Glomerular visceral epithelial cell (primary cell): ENCODE measurements around the gene KCNB1.

Experiments used
- DNase-seq: peaks from one replicate; pipeline ENCODE4 v3.0.0-alpha.2; 2016; ENCODE audit errors: extremely low spot score

Gene KCNB1

DNA sequence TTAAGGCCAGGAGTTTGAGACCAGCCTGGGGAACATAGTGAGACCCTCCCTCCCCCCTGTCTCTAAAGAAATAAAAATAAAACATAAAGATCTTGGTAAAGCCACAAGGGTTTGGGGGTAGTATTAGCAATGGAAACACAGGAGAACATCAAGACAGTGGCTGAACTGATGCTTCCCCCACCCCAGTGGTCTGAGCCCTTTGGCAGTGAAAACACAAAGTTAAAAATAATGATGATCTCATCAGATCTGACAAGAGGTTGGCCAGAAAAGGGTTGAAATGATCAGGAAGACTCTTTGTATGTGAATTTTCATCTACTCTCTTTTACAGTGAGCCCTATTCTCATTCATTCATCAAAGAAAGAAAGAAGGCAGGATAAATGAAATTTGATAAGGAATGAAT is 93.7 kb downstream of the KCNB1 start:
- no peak for DNase-seq

DNA sequence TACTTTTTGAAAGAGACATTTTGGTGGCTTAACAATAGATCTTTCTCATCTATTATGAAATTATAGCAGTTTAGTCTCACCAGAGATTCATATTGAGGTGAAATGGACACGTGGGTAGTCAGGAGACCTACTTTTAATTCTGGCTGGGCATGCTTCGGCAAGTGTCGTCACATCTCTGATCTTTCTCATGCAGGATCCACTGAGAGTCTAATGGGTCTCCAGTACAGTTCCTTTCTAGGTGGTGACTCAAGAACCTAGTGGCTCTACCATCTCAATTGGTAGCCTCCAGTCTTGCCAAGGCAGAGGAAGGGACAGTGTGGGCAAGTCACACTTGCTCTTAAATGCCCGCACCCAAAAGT is 94.9 kb downstream of the KCNB1 start:
- DNase-seq: no peak

DNA sequence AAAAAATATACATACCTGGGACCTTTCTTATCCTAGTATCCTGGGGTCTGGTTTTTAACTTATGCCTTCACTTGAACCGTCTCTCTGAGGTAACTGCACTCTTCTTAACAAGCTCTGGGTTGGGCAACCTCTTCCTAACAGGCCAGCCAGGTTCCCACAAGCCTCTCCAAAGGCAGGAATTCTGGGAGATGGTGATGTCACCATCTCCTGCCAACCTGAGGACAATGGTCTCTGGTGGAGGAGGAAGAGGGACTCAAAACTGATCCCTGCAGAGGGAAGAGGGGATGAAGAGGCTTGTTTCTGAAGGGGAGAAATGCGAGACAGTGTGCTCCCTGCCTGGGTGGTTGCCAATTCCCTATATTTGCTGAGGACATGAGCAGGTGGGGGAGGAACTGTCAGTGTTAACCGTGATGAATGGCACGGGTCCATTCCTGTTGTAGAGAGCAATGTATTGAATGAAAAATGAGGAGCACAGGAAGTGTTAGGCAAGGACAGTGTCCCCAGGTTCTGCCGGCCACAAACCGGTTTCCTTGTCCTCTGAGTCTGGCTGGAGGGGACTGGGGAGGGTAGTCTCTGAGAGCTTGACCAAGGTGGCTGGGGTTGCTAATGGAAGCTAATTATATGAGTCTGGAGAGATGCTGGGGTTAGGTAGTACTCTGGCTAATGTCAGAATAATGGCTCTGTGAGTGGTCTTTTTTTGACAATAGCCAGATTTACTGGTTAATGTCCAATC is 95.5 kb downstream of the KCNB1 start:
- DNase-seq: no peak

DNA sequence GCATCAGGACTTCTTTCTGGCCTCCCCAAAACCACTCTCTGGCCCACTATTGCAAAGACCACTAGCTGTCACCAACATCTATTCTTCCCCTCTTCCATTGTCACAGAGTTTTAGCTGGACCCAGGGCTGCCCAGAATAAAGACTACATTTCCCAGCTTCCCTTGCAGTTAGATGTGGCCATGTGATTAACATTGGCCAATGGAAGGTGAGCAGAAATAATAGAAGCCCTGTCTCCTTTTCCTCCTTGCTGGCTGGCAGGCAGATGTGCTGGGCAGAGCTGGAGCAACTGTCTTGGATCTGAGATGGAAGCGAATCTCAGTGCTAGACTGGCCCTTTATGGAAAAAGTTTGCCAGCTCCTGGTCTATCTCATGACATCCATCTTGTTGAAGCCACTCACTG is 97.0 kb downstream of the KCNB1 start:
- DNase-seq: peak; percentile 20

DNA sequence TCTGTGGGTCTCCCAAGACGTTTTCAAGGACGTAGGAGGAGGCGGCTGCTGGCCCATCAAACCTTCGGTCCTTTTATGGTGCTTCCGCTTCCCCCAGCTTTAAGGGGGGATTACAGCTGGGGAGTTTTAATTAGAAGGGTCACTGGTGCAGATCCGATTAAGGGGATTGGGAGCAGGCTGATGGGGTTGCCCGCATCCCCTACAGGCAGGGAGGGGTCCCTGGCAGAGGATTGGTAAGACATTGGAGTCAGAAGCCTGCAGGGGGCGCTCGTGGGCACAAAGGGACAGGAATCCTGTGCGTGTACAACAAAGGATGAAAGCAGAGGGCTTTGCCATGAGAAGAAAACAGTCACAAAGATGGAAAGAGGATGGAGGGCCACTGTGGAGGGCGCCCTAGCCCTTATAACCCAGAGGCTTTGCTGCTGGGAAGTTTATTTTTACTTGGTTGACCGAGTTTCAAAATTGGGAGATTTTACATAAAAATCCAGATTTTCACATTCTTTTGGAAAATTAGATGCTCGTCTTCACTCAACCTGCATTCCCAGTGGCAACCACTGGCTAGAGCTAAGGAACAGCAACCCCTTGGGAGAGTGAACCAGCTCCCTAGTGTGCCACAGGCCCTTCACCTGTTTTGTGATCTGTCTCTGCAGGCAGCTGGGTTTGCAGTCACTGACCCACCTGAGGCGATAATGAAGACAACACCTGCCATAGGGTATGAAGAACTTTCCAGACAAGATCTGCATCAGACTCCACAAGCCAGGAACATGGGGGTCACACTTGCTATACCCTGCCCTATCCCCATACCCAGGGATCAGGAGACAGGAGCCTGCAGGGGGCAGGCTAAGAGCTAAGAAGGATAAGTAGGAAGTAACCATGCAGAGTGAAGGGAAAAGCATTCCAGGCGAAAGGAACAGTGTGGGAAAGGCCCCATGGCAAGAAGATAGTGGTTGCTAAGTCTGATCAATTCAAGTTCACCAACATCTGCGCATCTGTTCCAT is 97.7 kb downstream of the KCNB1 start:
- peak; percentile 46 for DNase-seq

DNA sequence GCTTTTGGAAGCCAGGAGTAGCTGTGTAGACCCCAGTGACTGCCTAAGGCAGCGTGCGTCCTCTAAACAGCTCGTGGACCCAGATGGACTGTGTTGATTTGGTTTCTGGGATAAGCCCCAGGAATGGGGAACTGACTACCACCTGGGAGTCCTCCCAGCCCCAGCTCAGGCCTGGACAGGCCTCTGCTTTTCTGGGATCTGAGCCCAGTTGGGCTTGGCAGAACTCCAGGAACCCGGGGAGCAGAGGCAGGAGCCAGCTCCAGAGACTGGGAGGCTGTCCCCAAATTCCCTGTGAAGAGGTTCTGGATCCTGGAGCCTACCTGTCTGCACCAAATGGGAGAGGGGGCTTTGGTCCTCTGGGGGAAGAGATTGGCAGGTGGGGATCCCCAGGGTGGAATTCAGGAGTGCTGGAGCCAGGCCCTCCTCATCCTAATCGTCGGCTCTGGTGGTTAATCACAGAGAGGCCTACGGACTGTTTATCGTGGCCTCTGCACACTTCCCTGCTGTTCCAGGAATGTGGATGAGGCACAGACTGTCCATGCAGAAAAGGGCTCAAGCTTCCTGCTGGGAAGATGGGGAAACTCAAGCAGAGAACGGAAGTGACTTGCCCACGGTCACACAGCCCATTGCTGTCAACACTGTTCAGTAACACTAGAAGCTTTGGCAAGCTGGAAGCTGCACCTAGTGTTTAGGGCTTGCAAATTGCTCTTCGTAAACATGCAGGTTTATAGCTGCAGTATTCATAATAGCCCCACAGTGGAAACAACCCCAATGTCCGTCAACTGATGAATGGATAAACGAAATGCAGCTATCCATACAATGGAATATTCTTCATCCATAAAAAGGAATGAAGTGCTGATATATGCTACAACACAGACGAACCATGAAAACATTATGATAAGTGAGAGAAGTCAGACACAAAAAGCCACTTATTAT is 100.6 kb downstream of the KCNB1 start:
- peak; percentile 55 for DNase-seq

DNA sequence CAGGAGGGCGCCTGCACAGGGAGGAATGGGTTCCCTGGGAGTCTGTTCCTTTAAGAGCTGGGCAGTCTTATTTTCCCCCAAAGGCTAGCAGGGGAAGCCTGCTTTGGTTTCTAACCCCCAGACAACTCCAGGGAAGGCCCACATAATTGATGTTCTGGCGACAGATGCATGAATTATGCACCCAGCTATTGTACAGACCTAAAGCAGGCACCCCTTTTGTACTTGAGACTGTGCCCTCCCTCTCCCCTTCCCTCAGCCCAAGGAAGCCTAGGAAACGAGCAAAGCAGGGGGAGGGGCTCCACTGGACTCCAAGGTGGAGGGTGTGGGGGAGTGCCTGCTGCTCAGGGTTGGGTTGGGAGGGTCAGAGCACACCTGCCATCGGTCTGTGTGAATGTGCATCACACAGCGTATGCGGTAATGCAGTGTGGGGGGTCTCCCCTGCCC is 102.1 kb downstream of the KCNB1 start:
- no peak for DNase-seq

DNA sequence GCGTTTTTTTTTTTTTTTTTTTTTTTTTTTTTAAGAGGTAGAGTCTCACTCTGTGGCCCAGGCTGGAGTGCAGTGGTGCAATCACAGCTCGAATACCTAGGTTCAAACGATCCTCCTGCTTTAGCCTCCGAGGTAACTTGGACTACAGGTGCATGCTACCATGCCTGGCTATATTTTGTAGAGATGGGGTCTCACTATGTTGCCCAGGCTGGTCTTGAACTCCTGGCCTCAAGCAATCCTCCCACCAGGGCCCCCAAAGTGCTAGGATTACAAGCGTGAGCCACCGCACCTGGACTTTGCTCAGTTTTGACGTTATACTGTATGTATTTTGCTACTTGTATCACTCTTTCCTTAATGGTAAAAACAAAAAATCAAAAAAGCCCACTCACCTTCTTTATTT is 103.1 kb downstream of the KCNB1 start:
- DNase-seq: no peak

DNA sequence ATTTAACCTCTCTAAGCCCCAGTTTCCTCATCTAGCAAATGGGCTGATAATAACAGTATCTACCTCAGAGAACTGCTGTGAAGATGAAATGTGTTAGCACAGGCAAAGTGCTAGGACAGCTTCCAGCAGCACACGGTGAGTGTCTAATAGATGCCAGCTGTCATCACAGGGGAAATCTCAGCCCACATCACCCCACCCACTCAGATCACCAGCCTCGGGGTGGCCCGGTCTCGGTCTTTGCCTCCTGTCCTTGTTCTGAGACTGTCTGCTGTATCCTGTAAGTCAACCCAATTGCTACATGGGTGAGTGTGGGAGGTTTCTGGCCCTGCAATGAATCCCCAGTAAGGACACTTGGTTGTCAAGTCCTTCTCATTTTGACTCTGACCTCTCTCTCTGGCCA is 105.1 kb downstream of the KCNB1 start:
- no peak for DNase-seq

DNA sequence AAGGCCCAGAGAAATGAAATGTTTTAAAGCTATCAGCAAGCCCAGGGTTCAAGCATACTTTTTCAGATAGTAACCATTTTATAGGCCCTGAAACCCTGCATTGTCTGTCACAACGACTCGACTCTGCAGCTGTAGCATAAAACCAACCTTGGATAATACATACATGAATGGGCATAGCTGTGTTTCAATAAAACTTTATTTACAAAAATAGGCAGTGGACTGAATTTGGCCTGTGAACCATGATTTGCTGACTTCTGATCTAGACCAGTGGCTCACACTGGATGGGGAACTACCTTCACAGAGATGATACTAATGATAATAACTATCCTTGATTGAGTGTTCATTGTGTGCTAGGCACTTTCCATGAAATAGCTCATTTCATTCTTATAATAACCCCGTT is 107.3 kb downstream of the KCNB1 start:
- DNase-seq: no peak

DNA sequence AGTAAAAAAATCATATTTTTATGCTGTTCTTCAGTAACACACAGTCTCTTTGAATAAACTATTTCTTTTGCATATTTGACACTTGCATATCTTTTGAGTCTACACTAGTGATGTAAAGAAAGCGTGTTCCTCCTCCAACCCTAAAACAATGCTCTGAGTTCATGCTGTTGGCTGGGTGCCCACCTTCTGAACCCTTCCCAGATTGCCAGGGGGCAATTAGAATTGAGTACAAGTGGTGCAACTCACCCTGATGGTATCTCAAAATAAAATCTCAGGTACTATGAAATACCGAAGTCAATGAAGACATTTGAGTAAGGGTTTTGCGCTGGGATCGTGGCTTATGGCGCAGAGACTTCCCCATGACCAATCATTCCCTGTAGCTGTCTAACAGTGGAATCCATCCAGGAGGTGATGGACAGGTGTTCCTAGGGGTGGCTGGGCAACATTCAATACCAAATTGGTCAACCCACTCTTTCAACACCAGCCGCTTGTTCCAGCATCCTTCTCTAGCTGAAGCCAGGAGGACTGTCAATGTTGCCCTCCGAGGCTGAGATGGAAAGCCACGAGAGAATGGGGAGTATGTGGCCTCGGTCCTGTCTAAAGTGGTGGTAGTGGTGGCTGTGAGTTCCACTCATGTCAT is 110.3 kb downstream of the KCNB1 start:
- no peak for DNase-seq

DNA sequence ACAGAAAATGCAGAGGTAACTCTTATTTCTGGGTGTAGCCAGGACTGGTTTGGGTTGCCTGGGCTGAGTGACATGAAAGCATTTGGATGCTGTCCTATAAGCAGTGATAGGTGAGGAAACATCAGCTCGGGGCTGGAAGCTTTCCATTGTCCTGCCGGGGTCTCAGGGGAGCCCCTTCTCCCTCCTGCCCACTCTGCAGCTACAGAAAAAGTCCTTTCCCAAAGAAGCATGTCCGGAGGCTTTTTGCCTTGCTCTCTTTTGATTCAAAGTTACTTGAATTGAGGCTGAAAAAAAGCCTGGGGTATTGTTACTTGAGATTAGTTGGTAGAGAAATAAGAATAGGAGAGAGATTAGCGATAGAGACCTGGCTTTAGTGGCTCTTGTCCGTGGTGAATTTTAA is 113.9 kb downstream of the KCNB1 start:
- DNase-seq: no peak

DNA sequence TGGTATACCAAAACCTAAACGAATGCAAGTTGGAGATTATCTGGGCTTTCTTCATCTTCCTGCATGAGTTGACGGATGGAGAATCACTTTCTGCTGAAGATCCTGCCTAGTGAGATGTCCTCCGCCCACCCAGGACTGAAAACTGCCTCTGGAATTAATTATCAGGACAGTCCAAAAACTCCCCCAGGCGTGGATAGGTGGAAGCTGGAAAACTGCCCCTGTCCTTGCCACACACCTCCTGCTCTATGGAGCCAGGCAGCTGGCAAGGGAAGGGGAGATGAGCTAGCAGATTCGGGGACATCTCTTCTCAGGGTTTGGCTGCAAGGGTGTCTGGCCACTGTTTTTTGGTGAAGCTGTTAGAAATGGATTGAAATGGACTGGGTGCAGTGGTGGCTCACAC is 115.4 kb downstream of the KCNB1 start:
- no peak for DNase-seq

DNA sequence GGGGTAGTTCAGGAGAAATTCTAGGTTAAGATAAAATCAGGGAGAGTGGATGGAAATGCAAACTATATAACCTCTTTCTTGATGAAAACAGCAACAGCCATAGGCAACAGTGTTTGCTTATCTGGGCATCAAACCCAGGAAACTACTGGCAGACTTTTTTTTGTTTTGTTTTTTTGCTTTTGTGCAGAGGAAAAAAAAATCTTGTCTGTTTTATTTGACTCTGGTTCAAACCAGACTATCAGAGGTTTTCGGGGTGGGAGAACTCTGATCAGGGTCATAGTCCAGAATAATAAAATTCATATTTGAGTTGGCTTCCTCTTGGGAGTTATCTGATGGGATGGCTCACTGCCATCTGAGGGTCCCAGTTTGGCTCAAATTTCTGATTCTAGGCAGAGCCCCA is 115.8 kb downstream of the KCNB1 start:
- DNase-seq: no peak

DNA sequence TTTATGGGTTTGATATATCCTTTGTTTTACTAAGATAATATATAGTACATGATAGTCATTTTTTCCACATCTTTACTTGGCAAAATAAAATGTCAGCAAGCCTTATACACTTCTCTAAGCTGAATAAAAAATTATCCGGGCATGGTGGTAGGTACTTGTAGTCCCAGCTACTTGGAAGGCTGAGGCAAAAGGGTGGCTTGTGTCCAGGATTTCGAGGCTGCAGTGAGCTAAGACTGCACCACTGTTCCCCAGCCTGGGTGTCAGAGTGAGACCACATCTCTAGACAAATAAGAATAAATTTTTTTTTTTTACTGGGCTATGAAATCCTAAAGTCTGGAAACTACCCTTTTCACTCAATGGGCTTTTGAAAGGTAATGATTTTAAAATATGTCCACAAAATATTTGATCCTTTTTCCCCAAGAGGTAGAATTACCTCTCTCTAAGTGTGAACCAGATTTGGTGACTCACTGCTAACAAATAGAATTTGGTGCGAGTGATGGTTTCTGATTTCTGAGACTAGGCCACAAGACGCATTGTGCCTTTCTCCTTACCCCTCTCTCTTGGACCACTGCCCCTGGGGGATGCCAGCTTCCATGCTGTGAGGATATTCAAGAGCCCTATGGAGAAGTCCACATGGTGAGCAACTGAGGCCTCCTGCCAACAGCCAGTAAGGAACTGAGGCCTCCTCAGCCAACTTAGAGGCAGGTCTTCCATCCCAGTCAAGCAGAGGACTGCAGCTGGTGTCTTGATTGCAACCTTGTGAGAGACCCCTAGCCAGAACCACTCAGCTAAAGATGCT is 120.4 kb downstream of the KCNB1 start:
- no peak for DNase-seq

DNA sequence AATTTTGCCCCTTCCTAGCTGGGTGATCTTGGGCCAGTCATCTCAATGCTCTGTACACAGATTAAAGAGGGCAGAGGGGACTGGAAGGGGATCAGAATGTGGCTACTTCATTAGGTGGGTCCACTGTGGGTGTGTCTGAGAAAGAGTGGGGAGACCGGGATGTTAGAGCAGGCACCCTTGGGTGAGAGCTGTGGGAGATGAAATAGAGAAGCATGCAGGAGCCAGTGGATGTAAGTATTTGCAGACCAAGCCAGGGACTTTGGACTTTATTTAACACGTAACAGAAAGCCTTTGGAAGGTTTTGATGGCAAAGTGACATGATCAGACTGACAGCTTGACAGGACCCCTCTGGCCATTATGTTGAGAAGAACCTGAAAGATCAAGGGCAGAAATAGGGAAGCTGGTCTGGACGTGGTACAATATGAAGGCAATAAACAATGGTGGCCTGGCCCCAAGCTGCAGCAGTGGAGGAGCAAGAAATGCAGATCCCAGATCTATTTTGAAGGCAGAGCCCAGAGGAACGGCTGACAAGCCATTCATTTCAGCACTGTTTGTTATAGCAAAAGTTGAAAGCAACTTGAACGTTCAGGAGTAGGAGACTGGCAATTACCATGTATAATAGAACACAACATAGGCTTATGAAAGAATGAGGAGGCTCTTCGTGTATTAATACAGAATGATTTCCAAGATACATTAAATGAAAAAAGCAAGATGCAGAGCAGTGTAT is 122.1 kb downstream of the KCNB1 start:
- no peak for DNase-seq

DNA sequence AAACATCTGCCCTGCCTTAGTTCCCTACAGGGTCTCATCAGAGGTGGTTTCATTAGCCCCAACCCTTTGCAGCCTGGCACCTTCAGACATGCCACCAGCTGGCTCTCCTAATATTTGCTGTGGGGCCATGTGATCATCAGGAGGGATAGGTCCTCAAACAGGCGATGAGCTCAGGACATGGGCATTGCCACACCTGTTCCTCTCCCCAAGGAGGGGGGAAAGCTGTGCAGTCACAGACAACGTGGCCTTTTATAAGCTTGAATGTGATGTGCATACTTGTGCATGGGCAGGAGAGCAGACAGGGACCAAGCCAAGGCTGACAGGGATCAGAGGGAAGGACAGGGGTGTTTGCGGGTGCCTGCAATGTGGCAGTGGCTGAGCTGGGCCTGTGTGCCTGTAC is 125.8 kb downstream of the KCNB1 start:
- DNase-seq: no peak

DNA sequence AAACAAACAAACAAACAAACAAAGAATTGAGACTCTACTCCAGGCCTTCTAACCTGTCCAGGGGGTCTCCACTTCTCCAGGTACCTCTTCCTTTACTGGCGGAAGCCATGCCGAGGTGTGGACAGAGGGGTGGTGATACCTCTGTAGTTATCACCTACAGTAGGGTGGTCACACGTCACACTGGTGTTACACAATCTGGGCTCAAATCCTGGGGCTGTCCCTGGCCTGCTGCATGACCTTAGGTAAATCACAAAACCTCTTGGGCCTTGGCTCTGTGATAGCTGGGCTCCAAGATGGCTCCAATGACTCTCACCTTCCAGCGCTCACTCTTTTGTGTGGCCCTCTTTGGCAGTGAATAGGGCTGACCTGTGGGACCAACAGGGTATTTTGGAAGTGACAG is 127.8 kb downstream of the KCNB1 start:
- no peak for DNase-seq

DNA sequence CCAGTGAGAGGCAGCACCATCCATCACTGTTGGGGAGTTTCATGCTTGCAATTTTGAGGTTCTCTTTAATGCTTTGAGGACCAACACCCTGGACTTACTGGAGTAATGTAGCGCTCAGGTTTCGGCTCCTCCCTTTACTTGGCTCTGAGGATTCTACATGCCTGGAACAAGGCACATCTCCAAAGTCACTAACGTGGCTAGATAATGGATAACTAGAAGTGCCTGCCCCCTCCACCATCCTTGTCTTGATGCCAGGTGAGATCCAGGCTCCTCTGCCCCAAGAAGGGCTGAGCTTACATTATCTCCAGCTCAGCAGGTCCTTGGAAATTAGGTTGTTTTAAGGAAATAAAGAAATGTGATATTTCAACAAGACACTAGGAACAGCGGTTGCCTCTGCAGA is 129.1 kb downstream of the KCNB1 start:
- no peak for DNase-seq

DNA sequence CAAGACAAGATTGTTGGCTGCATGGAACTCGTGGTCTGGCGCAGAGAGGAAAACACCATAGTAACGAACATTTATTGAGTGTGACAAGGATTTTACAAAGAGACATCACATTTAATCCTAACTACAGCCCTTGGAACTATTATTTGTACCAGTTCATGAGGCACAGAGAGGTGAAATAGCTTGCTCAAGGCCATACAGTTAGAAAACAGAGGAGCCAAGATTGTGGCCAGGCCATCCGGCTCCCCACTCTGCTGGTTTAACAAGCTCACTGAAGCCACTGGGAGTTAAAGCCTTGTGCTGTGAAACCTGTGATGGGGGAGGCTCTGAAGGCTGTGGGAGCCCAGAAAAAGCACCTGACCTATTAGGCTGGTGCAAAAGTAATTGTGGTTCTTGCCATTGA is 129.7 kb downstream of the KCNB1 start:
- no peak for DNase-seq
